Measurements from ENCODE around the gene MRPL10.

DNA sequence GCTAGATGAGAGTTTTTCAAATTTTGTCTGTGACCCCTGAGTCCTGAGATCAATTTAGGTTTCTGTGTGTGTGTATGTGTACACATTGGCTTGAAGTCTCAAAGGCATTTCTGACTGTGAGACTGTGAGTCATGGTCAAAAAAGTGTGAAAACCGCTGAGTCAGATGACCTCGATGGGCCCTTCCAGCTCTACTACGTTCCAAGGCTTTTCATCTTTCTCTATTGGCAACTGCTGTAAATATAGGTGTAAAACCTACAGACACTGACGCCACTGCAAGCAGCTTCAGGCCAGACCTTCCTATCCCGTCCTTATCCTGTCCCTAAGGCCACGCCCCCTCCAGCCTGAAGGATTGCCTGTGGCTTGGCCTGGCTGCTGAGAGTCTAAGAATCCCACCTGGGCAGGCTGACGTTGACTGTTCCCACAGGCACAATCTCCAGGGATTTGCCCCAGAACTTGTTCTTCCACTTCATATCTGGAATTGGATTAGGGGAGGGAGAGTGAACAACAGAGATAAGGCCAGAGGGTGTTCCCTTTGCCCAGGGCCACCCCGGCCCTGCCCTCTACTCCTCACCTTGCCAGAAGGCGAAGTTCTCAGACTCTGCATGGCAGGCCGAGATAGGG is 21.0 kb downstream of the MRPL10 start:
- TF ChIP-seq, protein P1, sequence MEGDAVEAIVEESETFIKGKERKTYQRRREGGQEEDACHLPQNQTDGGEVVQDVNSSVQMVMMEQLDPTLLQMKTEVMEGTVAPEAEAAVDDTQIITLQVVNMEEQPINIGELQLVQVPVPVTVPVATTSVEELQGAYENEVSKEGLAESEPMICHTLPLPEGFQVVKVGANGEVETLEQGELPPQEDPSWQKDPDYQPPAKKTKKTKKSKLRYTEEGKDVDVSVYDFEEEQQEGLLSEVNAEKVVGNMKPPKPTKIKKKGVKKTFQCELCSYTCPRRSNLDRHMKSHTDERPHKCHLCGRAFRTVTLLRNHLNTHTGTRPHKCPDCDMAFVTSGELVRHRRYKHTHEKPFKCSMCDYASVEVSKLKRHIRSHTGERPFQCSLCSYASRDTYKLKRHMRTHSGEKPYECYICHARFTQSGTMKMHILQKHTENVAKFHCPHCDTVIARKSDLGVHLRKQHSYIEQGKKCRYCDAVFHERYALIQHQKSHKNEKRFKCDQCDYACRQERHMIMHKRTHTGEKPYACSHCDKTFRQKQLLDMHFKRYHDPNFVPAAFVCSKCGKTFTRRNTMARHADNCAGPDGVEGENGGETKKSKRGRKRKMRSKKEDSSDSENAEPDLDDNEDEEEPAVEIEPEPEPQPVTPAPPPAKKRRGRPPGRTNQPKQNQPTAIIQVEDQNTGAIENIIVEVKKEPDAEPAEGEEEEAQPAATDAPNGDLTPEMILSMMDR (conservative IDR thresholded peaks at IDR 0.05; ENCODE audit: low read length): no peak
- TF ChIP-seq EZH2phosphoT487 (IDR thresholded peaks at IDR 0.05; ENCODE audit: borderline replicate concordance): no peak

All from Loucy (cell line).